Measurements from ENCODE around the gene PLAGL1.

- no peak for TF ChIP-seq CTCF (IDR thresholded peaks at IDR 0.05)
- TF ChIP-seq POLR2A (IDR thresholded peaks at IDR 0.05), result no peak
Observed at GRCh38 chr6:143958839-143959399, 49.1 kb downstream of the PLAGL1 start.
